Testis (tissue), 3 donors: ENCODE measurements around the gene ACOX2. TPM values are rescaled to one million over a fixed set of nuclear protein-coding genes. Genes with fewer than 3 reads are reported as not detected.

Experiments
- DNase-seq: peaks from one replicate; pipeline ENCODE4 v3.0.0-alpha.2; 2019
- H3K27ac ChIP-seq, 2 donors: fragments of 200-600 bp; sonication (generic); one replicate each; pipeline ENCODE4 v1.5.1; 2019
- H3K27me3 ChIP-seq: fragments of 200-600 bp; sonication (generic); one replicate; pipeline ENCODE4 v1.5.1; 2019
- H3K36me3 ChIP-seq: fragments of 200-600 bp; sonication (generic); one replicate; pipeline ENCODE4 v1.5.1; 2017; ENCODE audit warnings: low read depth; ENCODE audit errors: missing control alignments
- H3K4me1 ChIP-seq: fragments of 200-600 bp; sonication (generic); one replicate; pipeline ENCODE4 v1.5.1; 2019
- H3K4me3 ChIP-seq, 2 donors: fragments of 200-600 bp; sonication (generic); one replicate each; pipeline ENCODE4 v1.5.1; 2017 to 2019
- H3K9me3 ChIP-seq: fragments of 200-600 bp; sonication (generic); one replicate; pipeline ENCODE4 v1.5.1; 2017
- POLR2A ChIP-seq: fragments of 450-650 bp; IDR thresholded peaks from one replicate; pipeline ENCODE4 v1.6.1; 2017; ENCODE audit warnings: antibody characterized with exemption, mild to moderate bottlenecking, moderate library complexity
- WGBS, 2 donors: methylation state at CpG; one replicate each; pipeline ENCODE4 v1.1.5; 2018; 5-methylcytosine and 5-hydroxymethylcytosine counted together
- intact Hi-C: fragments of 100-400 bp; cut with DNase I; formaldehyde crosslinking; loops from one replicate; pipeline ENCODE4 v1.15.1; 2023; ENCODE audit warnings: low total_unique reads
- polyA plus RNA-seq: library from polyadenylated mRNA; stranded (reverse); fragments of 350-450 nt; fragmentation: Illumina TruSeq; extraction: RNeasy Lipid Tissue Mini Kit (QIAGEN cat#74804); gene quantifications from one replicate; pipeline ENCODE4 v1.2.3, GENCODE V29; 2014; ENCODE audit warnings: low read depth, low replicate concordance; ENCODE audit not compliant: insufficient read depth
- total RNA-seq, 2 donors: library from RNA; depleted of rRNA; stranded (reverse); fragments of >200 nt; gene quantifications; one replicate each; pipeline ENCODE4 v1.2.3, GENCODE V29; 2016
- TF ChIP-seq, protein P1 (sequence below), 3 experiments: fragments of 450-650 bp in 2 of 3; fragments of 200-600 bp in 1 of 3; sonication (generic) in 1 of 3; IDR thresholded peaks; one replicate each; pipeline ENCODE4 v1.5.1; 2016 to 2019; ENCODE audit warnings: antibody characterized with exemption in 3 of 3, mild to moderate bottlenecking in 2 of 3, moderate library complexity in 1 of 3

The ACOX2 gene
- total and polyA plus RNA-seq, 3 donors from 2014 or later: 27.1 to 55.9 (median 46.1) TPM

DNA sequence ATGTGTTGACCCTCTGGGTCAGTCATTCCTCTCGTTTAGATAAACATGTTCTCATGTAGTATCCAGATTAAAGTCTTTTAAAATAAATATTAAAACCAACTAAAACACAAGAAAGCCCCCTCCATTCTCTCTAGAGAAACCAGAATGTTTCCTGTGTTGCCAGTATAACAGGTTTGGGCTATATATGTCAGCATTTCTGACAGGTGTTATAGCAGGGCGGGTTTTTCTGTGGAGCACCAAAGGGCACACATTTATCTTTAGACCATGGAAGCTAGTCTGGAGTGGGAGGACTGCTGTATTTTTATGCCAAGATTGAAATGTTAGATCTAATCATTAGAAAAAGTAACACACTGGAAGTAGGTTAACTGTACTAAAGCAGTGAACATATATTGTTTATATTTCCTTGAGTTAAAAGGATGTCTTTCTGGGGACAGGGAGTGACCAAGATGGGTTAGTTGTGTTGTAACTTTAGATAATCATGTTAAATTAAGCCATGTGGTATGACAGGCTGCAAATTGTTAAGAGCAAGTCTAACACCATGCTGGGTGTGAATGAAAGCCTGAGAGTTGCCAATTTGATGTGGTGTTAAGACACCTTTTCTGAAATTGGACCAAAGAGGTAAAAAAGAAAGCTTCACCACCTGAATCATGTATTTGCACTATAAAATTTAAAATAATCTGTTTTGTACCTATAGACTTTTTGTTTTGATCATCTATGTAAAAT lies 29.5 kb downstream of the ACOX2 start:
- Histone ChIP-seq H3K9me3 (no peaks in the 10 kb centered on the region), H3K4me3 (no peak overlapping the region), H3K27ac (no peak overlapping the region), H3K4me1 (no peaks in the 10 kb centered on the region), H3K27me3 (no peaks in the 10 kb centered on the region), H3K36me3 (no peaks in the 10 kb centered on the region)
- no peak for DNase-seq
- 51 to 61% methylated on average over 2 of the region's 2 CpGs for WGBS, 2 donors
- intact Hi-C loops: no loop called here
- TF ChIP-seq, protein P1, sequence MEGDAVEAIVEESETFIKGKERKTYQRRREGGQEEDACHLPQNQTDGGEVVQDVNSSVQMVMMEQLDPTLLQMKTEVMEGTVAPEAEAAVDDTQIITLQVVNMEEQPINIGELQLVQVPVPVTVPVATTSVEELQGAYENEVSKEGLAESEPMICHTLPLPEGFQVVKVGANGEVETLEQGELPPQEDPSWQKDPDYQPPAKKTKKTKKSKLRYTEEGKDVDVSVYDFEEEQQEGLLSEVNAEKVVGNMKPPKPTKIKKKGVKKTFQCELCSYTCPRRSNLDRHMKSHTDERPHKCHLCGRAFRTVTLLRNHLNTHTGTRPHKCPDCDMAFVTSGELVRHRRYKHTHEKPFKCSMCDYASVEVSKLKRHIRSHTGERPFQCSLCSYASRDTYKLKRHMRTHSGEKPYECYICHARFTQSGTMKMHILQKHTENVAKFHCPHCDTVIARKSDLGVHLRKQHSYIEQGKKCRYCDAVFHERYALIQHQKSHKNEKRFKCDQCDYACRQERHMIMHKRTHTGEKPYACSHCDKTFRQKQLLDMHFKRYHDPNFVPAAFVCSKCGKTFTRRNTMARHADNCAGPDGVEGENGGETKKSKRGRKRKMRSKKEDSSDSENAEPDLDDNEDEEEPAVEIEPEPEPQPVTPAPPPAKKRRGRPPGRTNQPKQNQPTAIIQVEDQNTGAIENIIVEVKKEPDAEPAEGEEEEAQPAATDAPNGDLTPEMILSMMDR (IDR thresholded peaks at IDR 0.05): no peak
- no peak for TF ChIP-seq POLR2A

DNA sequence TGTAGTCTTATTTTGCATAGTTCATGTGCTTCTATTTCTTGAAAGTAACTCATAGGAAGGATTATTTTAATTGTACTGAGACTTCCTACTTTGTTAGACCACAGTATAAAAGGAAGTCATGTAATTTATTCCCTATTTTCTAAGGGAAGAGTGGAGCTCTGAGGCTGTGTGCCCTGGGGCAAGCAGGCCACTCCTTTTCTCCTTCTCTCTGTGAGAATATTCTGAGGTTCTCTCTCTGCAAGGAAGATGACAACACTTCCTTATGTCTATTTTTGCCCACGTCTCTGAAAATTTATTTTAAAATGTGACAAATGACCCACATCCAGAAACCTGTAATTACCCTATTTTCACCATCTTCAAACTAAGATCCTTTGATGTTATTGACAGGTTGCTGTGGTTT lies 34.1 kb downstream of the ACOX2 start:
- Histone ChIP-seq H3K4me1 (no peaks in the 10 kb centered on the region), H3K27me3 (no peaks in the 10 kb centered on the region), H3K27ac (no peak overlapping the region), H3K4me3 (no peak overlapping the region), H3K9me3 (no peaks in the 10 kb centered on the region), H3K36me3 (no peaks in the 10 kb centered on the region)
- no peak for DNase-seq
- TF ChIP-seq, protein P1 (IDR thresholded peaks at IDR 0.05): no peak
- TF ChIP-seq POLR2A: no peak
- 48 to 60% methylated on average over 1 of the region's 1 CpG for WGBS, 2 donors
- intact Hi-C loops: no loop called here

DNA sequence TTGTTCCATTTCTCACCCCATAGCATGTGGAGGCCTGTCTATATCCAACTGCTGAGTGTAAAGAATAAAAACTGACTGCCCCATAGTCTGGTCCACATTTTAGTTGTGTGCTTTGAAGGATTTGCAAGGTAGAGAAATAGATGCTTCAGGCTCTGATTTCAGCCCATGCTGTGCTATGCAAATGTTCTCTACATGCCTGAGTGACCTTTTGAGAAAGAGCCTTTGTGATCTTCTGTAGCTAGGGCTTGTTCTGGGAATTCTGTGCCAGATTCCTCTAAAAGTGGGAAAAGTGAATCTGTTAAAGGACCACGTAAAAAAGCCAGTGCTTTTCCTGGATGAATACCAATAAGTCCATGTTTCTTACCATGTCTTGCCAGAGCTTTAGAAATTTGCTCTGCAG lies 39.9 kb downstream of the ACOX2 start:
- TF ChIP-seq POLR2A: no peak
- TF ChIP-seq, protein P1 (IDR thresholded peaks at IDR 0.05): no peak
- H3K27ac ChIP-seq: no peak overlapping the region
- WGBS, 2 donors: 12 to 38% methylated on average over 1 of the region's 1 CpG
- no peak overlapping the region for H3K4me3 ChIP-seq
- H3K36me3 ChIP-seq: no peaks in the 10 kb centered on the region
- H3K4me1 ChIP-seq: peaks cover 23% of the 10 kb centered on the region
- DNase-seq: no peak
- intact Hi-C loops: no loop called here
- H3K27me3 ChIP-seq: no peaks in the 10 kb centered on the region
- no peaks in the 10 kb centered on the region for H3K9me3 ChIP-seq

DNA sequence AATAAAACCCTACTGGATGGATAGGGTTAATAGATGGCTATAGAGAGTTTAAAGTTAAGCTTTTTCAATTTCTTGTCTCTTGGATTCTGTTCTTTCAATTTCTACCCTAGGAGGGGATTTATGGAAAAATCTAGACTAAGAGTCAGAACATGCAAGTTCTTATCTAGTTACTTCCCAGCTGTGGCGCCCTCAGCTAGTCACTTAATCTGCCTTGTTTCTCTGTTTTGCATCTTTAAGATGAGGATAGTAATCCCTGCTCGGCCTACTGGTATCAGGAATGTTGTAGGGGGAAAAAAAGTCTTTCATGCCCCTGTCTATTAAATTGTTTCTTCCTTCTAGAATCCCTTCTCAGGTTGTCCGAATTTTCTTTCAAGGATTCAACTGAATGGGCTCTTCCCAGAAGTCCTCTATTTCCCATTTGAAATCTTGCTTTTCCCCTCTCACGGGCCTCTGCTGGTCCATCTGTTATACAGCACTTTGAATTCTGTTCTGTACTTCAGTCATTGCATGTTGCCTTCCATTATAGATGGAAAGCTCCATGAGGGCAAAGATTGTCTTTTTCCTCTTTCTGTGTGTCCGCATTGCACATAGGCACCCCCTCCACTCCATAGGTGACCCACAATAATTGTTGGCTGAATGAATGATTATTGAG lies 40.7 kb downstream of the ACOX2 start:
- Histone ChIP-seq H3K36me3 (no peaks in the 10 kb centered on the region), H3K4me1 (peaks cover 25% of the 10 kb centered on the region), H3K27ac (no peak overlapping the region), H3K9me3 (no peaks in the 10 kb centered on the region), H3K27me3 (no peaks in the 10 kb centered on the region), H3K4me3 (no peak overlapping the region)
- 70 to 72% methylated on average over 5 of the region's 5 CpGs for WGBS, 2 donors
- intact Hi-C loops: no loop called here
- no peak for DNase-seq
- TF ChIP-seq POLR2A: no peak
- TF ChIP-seq, protein P1 (IDR thresholded peaks at IDR 0.05): no peak
